Progenitor cell of endocrine pancreas (in vitro differentiated cells): ENCODE measurements around the gene TFEB. TPM values are rescaled to one million over a fixed set of nuclear protein-coding genes. Genes with fewer than 3 reads are reported as not detected.

Experiments
- DNase-seq: peaks from one replicate; pipeline ENCODE4 v3.0.0; 2021; ENCODE audit warnings: low spot score; ENCODE audit not compliant: unreplicated experiment
- H3K27ac Mint-ChIP-seq: 2 replicates; pipeline ENCODE4 v1.8.0; 2021; ENCODE audit warnings: mild to moderate bottlenecking, moderate library complexity, mixed read lengths
- H3K27me3 Mint-ChIP-seq: 2 replicates; pipeline ENCODE4 v1.8.0; 2021; ENCODE audit warnings: mixed read lengths
- H3K36me3 Mint-ChIP-seq: 2 replicates; pipeline ENCODE4 v1.8.0; 2022; ENCODE audit warnings: mixed read lengths; ENCODE audit not compliant: insufficient read depth
- H3K4me1 Mint-ChIP-seq: 2 replicates; pipeline ENCODE4 v1.8.0; 2021; ENCODE audit warnings: low read depth, mixed read lengths
- H3K4me3 Mint-ChIP-seq: 2 replicates; pipeline ENCODE4 v1.8.0; 2021; ENCODE audit warnings: low read depth, mild to moderate bottlenecking, moderate library complexity, mixed read lengths
- H3K9me3 Mint-ChIP-seq: 2 replicates; pipeline ENCODE4 v1.8.0; 2021; ENCODE audit warnings: low read depth, mixed read lengths
- total RNA-seq: library from RNA; stranded (reverse); gene quantifications from 2 replicates; pipeline ENCODE4 v1.2.1, GENCODE V29; 2021
- TF ChIP-seq, protein P1 (sequence below): fragments of 200-600 bp; sonication (generic); IDR thresholded peaks from one replicate; pipeline ENCODE4 v1.5.0; 2021; ENCODE audit warnings: antibody characterized with exemption, mild to moderate bottlenecking; ENCODE audit not compliant: unreplicated experiment

TFEB gene
- total RNA-seq, 1 donor from 2014 or later = 0.48 TPM

- TF ChIP-seq, protein P1, sequence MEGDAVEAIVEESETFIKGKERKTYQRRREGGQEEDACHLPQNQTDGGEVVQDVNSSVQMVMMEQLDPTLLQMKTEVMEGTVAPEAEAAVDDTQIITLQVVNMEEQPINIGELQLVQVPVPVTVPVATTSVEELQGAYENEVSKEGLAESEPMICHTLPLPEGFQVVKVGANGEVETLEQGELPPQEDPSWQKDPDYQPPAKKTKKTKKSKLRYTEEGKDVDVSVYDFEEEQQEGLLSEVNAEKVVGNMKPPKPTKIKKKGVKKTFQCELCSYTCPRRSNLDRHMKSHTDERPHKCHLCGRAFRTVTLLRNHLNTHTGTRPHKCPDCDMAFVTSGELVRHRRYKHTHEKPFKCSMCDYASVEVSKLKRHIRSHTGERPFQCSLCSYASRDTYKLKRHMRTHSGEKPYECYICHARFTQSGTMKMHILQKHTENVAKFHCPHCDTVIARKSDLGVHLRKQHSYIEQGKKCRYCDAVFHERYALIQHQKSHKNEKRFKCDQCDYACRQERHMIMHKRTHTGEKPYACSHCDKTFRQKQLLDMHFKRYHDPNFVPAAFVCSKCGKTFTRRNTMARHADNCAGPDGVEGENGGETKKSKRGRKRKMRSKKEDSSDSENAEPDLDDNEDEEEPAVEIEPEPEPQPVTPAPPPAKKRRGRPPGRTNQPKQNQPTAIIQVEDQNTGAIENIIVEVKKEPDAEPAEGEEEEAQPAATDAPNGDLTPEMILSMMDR = no peak
- Mint-ChIP-seq H3K9me3 (no peaks in the 10 kb centered on the region), H3K4me1 (no peaks in the 10 kb centered on the region), H3K27me3 (peaks cover 22% of the 10 kb centered on the region), H3K27ac (no peak overlapping the region), H3K36me3 (no peaks in the 10 kb centered on the region), H3K4me3 (no peak overlapping the region)
- DNase-seq = no peak
Observed at GRCh38 chr6:41713159-41713649, 22.2 kb downstream of the TFEB start.

DNA sequence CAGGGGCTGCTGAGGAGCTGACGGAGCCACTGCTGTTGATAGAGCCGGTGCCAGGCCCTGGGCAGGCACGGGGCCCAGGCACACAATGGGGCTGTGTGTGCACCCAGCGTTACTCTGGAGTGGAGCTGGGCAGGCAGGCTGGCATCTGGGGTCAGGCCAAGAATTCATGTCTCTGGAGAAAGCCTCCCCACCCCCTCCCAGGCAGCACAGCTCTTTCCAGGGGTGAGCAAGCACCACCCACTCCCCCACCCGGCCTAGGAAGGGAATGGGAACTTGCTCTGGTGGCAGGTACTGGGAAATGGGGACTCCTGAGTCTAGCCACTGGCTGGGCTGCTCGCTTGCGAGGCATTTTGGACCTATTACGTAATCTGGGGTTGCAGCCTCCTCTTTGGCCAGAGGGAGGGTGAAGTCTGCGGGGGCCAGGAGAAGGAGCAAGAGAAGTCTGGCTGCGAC, 22.7 kb downstream of the TFEB start:
- Mint-ChIP-seq H3K4me3 (no peak overlapping the region), H3K9me3 (no peaks in the 10 kb centered on the region), H3K27me3 (peaks cover 23% of the 10 kb centered on the region), H3K27ac (no peak overlapping the region), H3K36me3 (no peaks in the 10 kb centered on the region), H3K4me1 (no peaks in the 10 kb centered on the region)
- DNase-seq = no peak
- TF ChIP-seq, protein P1 = no peak

GRCh38 chr6:41711323-41712038, 23.9 kb downstream of the TFEB start:
- TF ChIP-seq, protein P1 = no peak
- Mint-ChIP-seq H3K27me3 (peaks cover 29% of the 10 kb centered on the region), H3K4me3 (no peak overlapping the region), H3K27ac (no peak overlapping the region), H3K4me1 (no peaks in the 10 kb centered on the region), H3K36me3 (no peaks in the 10 kb centered on the region), H3K9me3 (no peaks in the 10 kb centered on the region)
- DNase-seq = no peak

GRCh38 chr6:41709375-41709774, 26.0 kb downstream of the TFEB start:
- DNase-seq = no peak
- Mint-ChIP-seq H3K36me3 (no peaks in the 10 kb centered on the region), H3K4me3 (no peak overlapping the region)

DNA sequence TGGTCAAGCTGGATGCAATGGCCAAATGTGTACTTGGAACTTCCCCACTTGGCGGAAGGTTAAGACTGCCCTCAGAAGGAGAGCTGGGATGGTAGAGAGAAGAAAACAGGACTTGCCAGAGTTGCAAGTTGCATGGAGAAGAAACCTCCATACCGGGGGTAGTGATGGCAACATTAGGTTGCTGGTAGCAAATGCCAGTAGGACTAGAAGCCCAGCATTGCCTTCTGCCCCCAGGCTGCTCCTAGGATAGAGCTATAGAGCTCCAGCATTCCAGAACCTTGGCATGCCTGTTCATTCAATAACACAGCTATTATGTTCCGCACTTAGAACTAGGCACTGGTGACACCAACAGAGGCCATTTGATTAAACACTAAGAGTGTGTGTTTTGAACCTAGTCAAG, 26.6 kb downstream of the TFEB start:
- Mint-ChIP-seq H3K36me3 (no peaks in the 10 kb centered on the region), H3K4me3 (no peak overlapping the region), H3K27me3 (peaks cover 35% of the 10 kb centered on the region), H3K27ac (no peak overlapping the region), H3K9me3 (no peaks in the 10 kb centered on the region), H3K4me1 (no peaks in the 10 kb centered on the region)
- TF ChIP-seq, protein P1 = no peak
- no peak for DNase-seq

More at GRCh38 chr6:41709375-41709774, 26.0 kb downstream of the TFEB start:
- Mint-ChIP-seq H3K4me1 (no peaks in the 10 kb centered on the region), H3K27ac (no peak overlapping the region), H3K9me3 (no peaks in the 10 kb centered on the region), H3K27me3 (peaks cover 34% of the 10 kb centered on the region)
- TF ChIP-seq, protein P1 = no peak
